ENCODE measurements around the gene MACROD2.

MACROD2 gene

DNA sequence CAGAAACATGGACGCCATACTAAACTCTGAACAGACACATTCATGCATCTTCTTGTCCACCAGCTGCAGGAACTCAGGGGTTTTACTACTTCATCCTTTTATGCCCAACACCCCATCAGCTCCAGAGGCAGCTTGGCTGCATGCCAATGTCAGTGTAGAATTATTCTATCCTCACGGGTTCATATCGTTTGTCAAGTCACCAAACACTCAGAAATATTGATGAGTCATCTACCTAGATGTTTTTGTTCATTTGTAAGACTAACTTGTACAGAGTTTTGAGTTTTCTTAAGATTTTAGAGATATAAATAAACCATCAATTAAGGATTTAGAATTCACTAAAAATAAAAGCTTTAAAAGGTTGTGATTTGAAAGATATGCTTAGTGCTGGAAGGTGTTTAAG is 932.8 kb downstream of the MACROD2 start:
- TF ChIP-seq, protein P1, sequence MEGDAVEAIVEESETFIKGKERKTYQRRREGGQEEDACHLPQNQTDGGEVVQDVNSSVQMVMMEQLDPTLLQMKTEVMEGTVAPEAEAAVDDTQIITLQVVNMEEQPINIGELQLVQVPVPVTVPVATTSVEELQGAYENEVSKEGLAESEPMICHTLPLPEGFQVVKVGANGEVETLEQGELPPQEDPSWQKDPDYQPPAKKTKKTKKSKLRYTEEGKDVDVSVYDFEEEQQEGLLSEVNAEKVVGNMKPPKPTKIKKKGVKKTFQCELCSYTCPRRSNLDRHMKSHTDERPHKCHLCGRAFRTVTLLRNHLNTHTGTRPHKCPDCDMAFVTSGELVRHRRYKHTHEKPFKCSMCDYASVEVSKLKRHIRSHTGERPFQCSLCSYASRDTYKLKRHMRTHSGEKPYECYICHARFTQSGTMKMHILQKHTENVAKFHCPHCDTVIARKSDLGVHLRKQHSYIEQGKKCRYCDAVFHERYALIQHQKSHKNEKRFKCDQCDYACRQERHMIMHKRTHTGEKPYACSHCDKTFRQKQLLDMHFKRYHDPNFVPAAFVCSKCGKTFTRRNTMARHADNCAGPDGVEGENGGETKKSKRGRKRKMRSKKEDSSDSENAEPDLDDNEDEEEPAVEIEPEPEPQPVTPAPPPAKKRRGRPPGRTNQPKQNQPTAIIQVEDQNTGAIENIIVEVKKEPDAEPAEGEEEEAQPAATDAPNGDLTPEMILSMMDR (IDR thresholded peaks at IDR 0.05; ENCODE audit: insufficient read depth, low read length, missing control alignments): no peak
- H3K4me3 ChIP-seq (ENCODE audit: low read depth, low read length): no peak overlapping the region
- POLR2A ChIA-PET: no interaction called here
- DNase-seq (ENCODE audit: low read depth, low spot score): no peak
- CTCF ChIA-PET: no interaction called here

DNA sequence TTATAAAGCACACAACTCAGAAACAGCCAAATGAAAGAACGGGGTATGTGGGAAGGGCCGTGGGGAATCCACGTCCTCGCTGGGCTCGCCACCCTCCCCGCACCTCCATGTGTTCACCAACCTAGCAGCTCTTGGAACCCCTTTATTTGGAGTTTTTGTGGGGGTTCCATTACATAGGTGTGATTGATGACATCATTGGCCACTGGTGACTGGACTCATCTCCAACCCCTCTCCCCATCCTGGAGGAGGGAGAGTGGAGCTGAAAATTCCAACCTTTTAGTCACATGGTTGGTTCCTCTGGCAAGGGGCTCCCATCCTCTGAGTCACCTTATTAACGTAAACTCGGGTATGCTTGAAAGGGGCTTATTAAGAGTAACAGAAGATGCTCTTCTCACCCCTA is 934.1 kb downstream of the MACROD2 start:
- ChIA-PET POLR2A (no interaction called here), CTCF (no interaction called here)
- TF ChIP-seq, protein P1 (IDR thresholded peaks at IDR 0.05; ENCODE audit: insufficient read depth, low read length, missing control alignments): no peak
- no peak for DNase-seq (ENCODE audit: low read depth, low spot score)
- no peak overlapping the region for H3K4me3 ChIP-seq (ENCODE audit: low read depth, low read length)

DNA sequence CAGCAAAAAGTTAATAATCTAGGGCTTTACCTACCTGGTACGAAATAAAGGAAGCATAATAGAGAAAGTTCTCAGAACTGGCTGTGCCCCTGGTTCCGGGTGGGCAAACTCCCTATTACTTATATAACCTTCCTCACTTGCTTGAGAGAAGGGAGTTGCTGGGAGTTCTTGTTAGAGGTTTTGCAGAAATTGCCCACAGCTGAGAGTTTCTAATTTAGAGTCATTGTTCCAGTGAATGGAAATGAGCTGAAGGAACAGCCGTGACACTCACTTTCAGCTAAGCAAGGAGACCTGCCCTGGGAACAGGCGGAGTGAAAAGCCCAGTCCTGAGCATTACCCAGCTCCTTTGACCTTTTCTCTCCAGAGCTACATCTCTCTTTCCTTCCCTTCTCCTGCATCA is 936.7 kb downstream of the MACROD2 start:
- TF ChIP-seq, protein P1 (IDR thresholded peaks at IDR 0.05; ENCODE audit: insufficient read depth, low read length, missing control alignments): no peak
- CTCF ChIA-PET: no interaction called here
- POLR2A ChIA-PET: interaction anchor here (0.7 kb wide), 1 partner anchor 709 kb away, joined by 3 read pairs; no protein-coding TSS in a partner anchor
- no peak for DNase-seq (ENCODE audit: low read depth, low spot score)
- H3K4me3 ChIP-seq (ENCODE audit: low read depth, low read length): no peak overlapping the region

DNA sequence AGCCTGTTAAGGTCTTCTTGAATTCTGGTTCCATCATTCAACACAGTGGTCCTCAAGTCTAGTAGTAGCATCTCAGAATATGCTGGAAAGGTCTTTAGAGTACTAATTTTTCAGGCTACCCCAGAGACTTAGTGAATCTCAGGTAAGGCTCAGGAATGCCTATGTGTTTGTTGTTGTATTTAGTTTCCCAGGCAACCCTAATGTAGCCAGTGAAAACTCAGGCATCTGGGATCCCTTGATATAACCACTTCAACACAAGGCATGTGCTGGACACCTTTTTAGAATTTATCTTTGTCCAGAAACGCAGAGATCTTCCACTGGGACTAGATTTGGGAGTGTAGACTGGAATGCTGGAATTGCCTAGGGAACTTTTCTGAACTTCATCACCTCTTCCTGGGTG is 940.0 kb downstream of the MACROD2 start:
- TF ChIP-seq, protein P1 (IDR thresholded peaks at IDR 0.05; ENCODE audit: insufficient read depth, low read length, missing control alignments): no peak
- CTCF ChIA-PET: no interaction called here
- no peak overlapping the region for H3K4me3 ChIP-seq (ENCODE audit: low read depth, low read length)
- no peak for DNase-seq (ENCODE audit: low read depth, low spot score)
- POLR2A ChIA-PET: no interaction called here

DNA sequence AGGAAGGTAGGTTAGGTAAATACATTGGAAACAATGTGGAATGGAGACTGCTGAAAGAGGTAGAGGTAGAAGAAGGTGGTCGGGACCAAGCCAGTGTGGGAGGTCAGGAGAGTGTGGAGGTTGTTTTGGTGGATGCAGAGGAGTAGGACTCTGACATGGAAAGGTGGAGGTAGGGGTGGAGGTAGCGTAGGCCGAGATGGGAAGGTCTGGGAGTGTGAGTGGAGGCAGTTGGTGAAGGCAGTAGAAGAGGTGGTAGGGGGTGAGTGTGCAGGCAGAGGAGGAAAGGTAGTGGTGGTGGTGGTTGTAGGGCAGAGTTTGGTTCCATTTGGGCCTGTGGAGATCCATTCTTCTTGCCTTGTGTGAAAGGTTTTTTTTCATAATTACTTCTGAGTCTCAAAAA is 941.7 kb downstream of the MACROD2 start:
- no peak for DNase-seq (ENCODE audit: low read depth, low spot score)
- ChIA-PET CTCF (no interaction called here), POLR2A (no interaction called here)
- TF ChIP-seq, protein P1 (IDR thresholded peaks at IDR 0.05; ENCODE audit: insufficient read depth, low read length, missing control alignments): no peak
- H3K4me3 ChIP-seq (ENCODE audit: low read depth, low read length): no peak overlapping the region

DNA sequence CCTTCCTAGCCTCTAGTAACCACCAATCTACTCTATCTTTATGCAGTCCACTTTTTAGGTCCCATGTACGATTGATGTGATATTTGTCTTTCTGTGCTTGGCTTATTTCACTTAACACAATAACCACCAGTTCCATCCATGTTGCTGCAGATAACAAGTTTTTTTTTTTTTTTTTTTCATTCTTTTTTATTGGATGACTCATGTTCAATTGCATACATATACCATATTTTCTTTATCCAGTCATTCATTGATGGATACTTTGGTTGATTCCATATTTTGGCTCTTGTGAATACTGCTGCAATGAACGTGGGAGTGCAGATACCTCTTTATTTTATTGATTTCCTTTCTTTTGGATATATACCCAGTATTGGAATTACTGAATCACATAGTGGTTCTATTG is 942.5 kb downstream of the MACROD2 start:
- TF ChIP-seq, protein P1 (IDR thresholded peaks at IDR 0.05; ENCODE audit: insufficient read depth, low read length, missing control alignments): no peak
- no peak for DNase-seq (ENCODE audit: low read depth, low spot score)
- no peak overlapping the region for H3K4me3 ChIP-seq (ENCODE audit: low read depth, low read length)
- ChIA-PET POLR2A (no interaction called here), CTCF (no interaction called here)
